ENCODE measurements around the gene TCTN1. TPM values are rescaled to one million over a fixed set of nuclear protein-coding genes. Genes with fewer than 3 reads are reported as not detected.

The TCTN1 gene
- total RNA-seq = 1 to 10 TPM; 5.0 to 5.5 TPM
- polyA plus RNA-seq (2013, experiment 1 of 2) = 7.4 TPM
- polyA plus RNA-seq (2013, experiment 2 of 2) = 6.6 TPM
- 1.6 to 15.9 (median 7.2) reads per million in 172 experiments for total RNA-seq

GRCh38 chr12:110613771-110614684 lies at the start of gene TCTN1:
Gene TCTN1 (plus strand): TSS chr12:110614129. CDS start chr12:110614183, 54 bp downstream.
- H3K4me3 ChIP-seq (ENCODE audit: low read length) = peak within 1 kb of the TSS; percentile 73
- peaks cover 17% of the 10 kb centered on the region for H3K4me1 ChIP-seq (ENCODE audit: insufficient read depth, low read length)
- H3K27ac ChIP-seq (ENCODE audit: low read depth in 1 of 2, low read length in 2 of 2) = peak within 1 kb of the TSS; percentile 61 to 68
- Mint-ChIP-seq H3K4me1 (ENCODE audit: low read depth) (peaks cover 4% of the 10 kb centered on the region), H3K9me3 (no peaks in the 10 kb centered on the region), H3K27ac (peak within 1 kb of the TSS; percentile 83), H3K36me3 (ENCODE audit: low read depth) (no peaks in the 10 kb centered on the region), H3K27me3 (no peaks in the 10 kb centered on the region), H3K4me3 (peak within 1 kb of the TSS; percentile 89)
- intact Hi-C loops (cut with DNase I, micrococcal nuclease) = loop anchor here (2.0 to 10.0 kb wide), 4 partner anchors 85 to 489 kb away; partner anchors contain the start of genes ATP2A2 (in 1 of the 2) and IFT81 (in 1 of the 2)
- no peak for TF ChIP-seq CTCF (IDR thresholded peaks at IDR 0.05)
- ChIA-PET CTCF (interaction anchor here (1.3 to 3.2 kb wide), 5 partner anchors 12 to 183 kb away, joined by 4 to 16 read pairs (median 8); partner anchors contain the start of genes ARPC3, FAM216A and GPN3), POLR2A (interaction anchor here (0.6 to 2.1 kb wide), 22 partner anchors 8 to 233 kb away, joined by 3 to 20 read pairs (median 4); partner anchors contain the start of genes ARPC3, CCDC63, FAM216A and GPN3)
- no peaks in the 10 kb centered on the region for H3K9me3 ChIP-seq (ENCODE audit: control insufficient read depth in 1 of 2, insufficient read depth in 1 of 2, low read length in 2 of 2)
- H3K36me3 ChIP-seq (ENCODE audit: insufficient read depth, low read length) = no peaks in the 10 kb centered on the region
- DNase-seq (peak; percentile 91 to 98 (median 96)), ATAC-seq (ENCODE audit: poor library complexity) (peak; percentile 99)
- no peaks in the 10 kb centered on the region for H3K27me3 ChIP-seq (ENCODE audit: control insufficient read depth in 1 of 2, insufficient read depth in 2 of 2, low read length in 2 of 2)

- CTCF ChIA-PET = interaction anchor here (1.3 kb wide), 1 partner anchor 13 kb away, joined by 3 read pairs; no protein-coding TSS in a partner anchor
- H3K36me3 ChIP-seq (ENCODE audit: insufficient read depth, low read length) = peaks cover 7% of the 10 kb centered on the region
- POLR2A ChIA-PET = interaction anchor here (1.9 kb wide), 1 partner anchor 11 kb away, joined by 8 read pairs; no protein-coding TSS in a partner anchor
- Mint-ChIP-seq H3K27me3 (no peaks in the 10 kb centered on the region), H3K27ac (peak overlapping the region; percentile 97), H3K36me3 (ENCODE audit: low read depth) (peaks cover 25% of the 10 kb centered on the region), H3K4me3 (no peak overlapping the region), H3K9me3 (no peaks in the 10 kb centered on the region), H3K4me1 (ENCODE audit: low read depth) (peaks cover 70% of the 10 kb centered on the region)
- peak overlapping the region in 1 of 2 donors; percentile 1 for H3K27ac ChIP-seq (ENCODE audit: low read depth in 1 of 2, low read length in 2 of 2)
- no peak overlapping the region for H3K4me3 ChIP-seq (ENCODE audit: low read length)
- no peak for DNase-seq
- peaks cover 3 to 12% of the 10 kb centered on the region in 2 experiments for H3K9me3 ChIP-seq (ENCODE audit: control insufficient read depth in 1 of 2, insufficient read depth in 1 of 2, low read length in 2 of 2)
- no peak for ATAC-seq (ENCODE audit: poor library complexity)
- no peaks in the 10 kb centered on the region for H3K27me3 ChIP-seq (ENCODE audit: control insufficient read depth in 1 of 2, insufficient read depth in 2 of 2, low read length in 2 of 2)
- intact Hi-C loops (cut with DNase I, micrococcal nuclease) = no loop called here
- TF ChIP-seq CTCF (IDR thresholded peaks at IDR 0.05) = no peak
- H3K4me1 ChIP-seq (ENCODE audit: insufficient read depth, low read length) = peaks cover 58% of the 10 kb centered on the region
Observed at GRCh38 chr12:110564471-110564991, 49.4 kb upstream of the TCTN1 start.
